Middle frontal gyrus (tissue), 1 donor: ENCODE data around the gene TSHZ2.
A peak's percentile ranks its signal among the peaks of the same experiment; 100 is the strongest.

Source experiments
- DNase-seq: peaks from one replicate; pipeline ENCODE4 v3.0.0-alpha.2; 2015; ENCODE audit warnings: low spot score; ENCODE audit errors: extremely low spot score

TSHZ2 gene, protein sequence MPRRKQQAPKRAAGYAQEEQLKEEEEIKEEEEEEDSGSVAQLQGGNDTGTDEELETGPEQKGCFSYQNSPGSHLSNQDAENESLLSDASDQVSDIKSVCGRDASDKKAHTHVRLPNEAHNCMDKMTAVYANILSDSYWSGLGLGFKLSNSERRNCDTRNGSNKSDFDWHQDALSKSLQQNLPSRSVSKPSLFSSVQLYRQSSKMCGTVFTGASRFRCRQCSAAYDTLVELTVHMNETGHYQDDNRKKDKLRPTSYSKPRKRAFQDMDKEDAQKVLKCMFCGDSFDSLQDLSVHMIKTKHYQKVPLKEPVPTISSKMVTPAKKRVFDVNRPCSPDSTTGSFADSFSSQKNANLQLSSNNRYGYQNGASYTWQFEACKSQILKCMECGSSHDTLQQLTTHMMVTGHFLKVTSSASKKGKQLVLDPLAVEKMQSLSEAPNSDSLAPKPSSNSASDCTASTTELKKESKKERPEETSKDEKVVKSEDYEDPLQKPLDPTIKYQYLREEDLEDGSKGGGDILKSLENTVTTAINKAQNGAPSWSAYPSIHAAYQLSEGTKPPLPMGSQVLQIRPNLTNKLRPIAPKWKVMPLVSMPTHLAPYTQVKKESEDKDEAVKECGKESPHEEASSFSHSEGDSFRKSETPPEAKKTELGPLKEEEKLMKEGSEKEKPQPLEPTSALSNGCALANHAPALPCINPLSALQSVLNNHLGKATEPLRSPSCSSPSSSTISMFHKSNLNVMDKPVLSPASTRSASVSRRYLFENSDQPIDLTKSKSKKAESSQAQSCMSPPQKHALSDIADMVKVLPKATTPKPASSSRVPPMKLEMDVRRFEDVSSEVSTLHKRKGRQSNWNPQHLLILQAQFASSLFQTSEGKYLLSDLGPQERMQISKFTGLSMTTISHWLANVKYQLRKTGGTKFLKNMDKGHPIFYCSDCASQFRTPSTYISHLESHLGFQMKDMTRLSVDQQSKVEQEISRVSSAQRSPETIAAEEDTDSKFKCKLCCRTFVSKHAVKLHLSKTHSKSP (N-terminal part only)

GRCh38 chr20:52972190-52972937 is at the start of gene TSHZ2:
Gene TSHZ2 (plus strand): TSS chr20:52972358. CDS start chr20:52973294, 936 bp downstream.
- DNase-seq = no peak

GRCh38 chr20:52922436-52922835 is 49.7 kb upstream of the TSHZ2 start:
- DNase-seq = no peak

- DNase-seq = no peak
Observed at GRCh38 chr20:52923123-52923937, 48.8 kb upstream of the TSHZ2 start.

- no peak for DNase-seq
Observed at GRCh38 chr20:52924411-52925271, 47.5 kb upstream of the TSHZ2 start.

DNA sequence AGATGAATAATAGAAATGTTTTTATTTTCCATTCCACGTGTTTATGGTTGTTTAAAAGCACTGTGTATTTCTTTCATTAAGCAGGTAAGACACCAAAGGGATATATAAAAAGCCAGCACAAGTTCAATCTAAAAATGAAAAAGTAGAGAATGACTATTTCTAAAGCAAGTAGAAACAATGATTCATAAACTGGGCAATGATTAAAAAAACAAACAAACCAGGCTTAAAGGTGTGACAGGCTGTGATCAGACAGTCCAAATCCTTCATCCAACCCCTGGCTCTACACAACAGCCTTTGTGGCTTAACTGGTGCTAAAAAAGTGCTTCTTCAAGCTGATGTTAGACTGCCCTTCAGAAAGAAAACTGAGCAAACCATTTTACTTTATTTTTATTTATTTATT is 45.7 kb upstream of the TSHZ2 start:
- no peak for DNase-seq

DNA sequence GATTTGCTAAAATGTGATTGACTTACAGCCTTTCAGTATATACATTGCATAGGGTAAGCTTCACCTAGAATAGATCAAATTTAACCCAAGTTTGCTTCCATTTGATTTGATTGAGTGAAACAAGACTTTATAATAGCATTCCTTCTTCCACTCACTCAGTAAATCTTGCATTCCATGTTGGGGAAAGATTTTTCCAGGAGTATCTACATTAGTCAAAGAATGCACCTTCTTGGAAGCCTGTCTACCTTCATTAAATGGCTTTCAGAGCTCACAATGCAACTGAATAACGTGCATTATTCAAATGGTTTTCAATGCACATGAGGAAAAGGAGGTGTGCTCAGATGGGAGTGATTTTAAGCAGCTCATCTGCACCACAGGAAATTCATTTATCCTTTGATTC is 38.3 kb upstream of the TSHZ2 start:
- DNase-seq = no peak

DNA sequence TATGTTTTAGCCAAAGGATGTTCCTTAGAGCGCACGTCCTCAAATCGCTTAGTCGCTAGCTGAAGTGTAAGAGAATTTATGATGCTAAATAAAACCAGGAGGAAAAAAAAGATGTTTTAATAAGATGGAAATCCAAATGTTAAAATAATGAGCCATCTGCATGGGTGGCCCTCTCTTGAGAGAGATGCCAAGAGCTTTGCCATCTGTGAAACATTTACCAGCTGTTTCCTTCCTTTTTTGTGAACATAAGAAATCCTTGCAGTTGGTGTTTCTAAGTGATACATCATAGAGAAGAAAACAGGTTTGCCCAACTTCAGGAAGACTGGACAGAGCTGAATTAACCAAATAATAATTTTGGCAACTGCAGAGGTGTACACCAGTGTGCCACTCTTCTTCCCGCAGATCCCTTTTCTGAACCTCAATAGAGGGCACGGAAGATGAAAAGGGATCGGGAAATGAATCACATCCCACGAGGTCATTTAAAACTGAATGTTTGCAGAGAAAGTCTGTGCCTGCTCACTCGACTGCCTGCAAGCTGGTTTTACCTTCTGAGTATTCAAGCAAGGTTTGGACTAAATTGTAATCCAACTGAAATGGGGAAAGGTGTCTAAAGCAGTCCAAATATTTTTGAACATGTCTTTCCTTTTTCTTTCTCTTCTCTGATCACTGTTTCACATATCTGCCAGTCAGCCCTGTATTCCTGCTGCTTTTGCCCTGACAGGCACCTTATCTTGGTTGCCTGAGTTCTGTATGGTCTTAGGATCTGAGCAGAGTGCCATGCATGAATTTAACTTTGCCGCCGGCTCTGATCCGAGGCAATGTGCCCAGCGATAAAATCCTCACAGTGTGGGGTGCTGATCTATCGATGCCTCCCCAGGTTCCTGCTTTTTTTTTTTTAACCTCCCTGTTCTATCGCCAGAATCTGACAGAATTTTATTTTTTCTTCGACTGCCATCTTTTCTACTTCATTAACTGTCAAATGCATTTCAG is 35.5 kb upstream of the TSHZ2 start:
- peak; percentile 27 for DNase-seq

GRCh38 chr20:52937591-52938100 is 34.5 kb upstream of the TSHZ2 start:
- no peak for DNase-seq

DNA sequence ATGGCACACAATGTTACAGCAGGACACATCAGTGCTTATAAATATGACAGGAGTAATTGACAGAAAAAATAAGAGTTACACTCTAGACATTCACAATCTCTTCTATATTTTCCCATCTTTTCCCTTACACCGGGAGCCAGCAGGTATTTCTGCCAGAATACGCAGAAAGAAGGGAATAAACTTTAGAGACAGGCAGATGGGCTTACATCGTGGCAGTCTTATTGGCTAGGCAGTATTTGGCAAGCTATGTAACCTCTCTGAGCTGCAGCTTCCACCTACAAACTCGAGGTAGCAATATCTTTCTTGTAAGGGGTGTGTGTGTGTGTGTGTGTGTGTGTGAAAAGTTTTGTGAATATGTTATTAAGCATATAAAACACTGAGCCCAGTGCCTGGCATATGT is 33.0 kb upstream of the TSHZ2 start:
- no peak for DNase-seq

- no peak for DNase-seq
Observed at GRCh38 chr20:52941808-52942207, 30.4 kb upstream of the TSHZ2 start.

GRCh38 chr20:52943185-52943841 is 28.8 kb upstream of the TSHZ2 start:
- DNase-seq = no peak

DNA sequence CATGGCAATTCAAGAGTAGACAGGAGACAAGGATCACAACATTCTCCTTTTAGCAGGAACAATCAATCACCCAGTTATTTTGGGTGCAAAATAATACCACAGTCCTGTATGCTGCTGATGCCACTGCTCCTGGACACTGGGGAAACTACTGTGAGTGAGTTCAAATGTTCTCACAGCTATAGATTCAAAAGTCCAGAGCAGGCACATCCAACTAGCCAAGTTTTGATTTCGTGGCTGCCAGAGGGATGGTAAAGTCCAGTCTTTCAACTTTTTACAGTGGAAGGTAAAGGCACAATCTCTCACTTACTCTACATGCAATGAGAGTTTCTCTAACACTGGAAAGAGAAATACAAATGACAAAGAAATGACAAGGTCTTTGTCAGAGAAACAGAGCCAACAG is 26.9 kb upstream of the TSHZ2 start:
- DNase-seq = no peak

- DNase-seq = no peak
Observed at GRCh38 chr20:52945862-52946522, 26.2 kb upstream of the TSHZ2 start.

GRCh38 chr20:52948491-52948890 is 23.7 kb upstream of the TSHZ2 start:
- DNase-seq = no peak

DNA sequence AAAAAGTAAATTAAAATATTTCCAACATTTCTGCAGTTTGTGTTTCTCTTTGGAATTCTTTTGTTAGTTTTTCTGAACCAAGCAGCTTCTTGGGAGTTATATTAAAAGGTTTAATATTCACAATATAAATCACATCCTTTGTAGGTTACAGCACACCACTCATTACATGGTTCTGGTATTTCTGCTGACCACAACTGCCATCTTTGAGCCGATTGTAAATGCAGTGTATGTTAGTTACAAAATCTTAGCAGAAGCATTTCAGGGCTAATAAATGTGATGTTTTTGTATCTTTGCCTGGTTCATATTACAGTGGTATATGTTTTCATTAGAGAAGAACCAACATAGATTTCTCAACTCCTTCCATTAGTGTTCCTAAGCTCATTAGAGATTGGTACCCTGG is 19.1 kb upstream of the TSHZ2 start:
- DNase-seq = no peak

DNA sequence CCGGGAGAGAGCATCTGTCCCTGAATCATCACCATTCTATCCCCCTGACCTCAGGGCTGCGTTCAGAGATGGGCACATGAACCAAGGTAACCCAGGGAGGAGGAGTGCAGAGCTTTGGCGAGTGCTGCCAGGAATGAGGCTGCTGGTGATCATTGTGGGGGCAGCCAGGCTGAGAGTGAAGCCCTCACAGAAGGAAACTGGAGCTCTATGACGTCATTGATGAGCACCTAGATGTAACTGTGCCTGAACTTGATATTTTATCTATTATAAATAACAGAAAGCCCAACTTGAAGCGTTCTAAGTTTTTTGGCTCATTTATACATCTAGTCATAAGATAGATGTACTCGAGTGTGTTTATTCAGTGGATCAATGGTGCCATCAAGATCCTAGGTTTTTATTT is 17.3 kb upstream of the TSHZ2 start:
- no peak for DNase-seq

GRCh38 chr20:52958211-52958610 is 13.9 kb upstream of the TSHZ2 start:
- DNase-seq = no peak
